WTC11 (cell line): Measurements from ENCODE around the gene RAB40B.

Experiments
- CBFB ChIP-seq: sonication (generic); formaldehyde crosslinking; IDR thresholded peaks from 2 replicates; pipeline ENCODE4 v1.8.1; 2022; ENCODE audit warnings: mild to moderate bottlenecking, low read depth, missing genetic modification reagents
- CTCF ChIP-seq: fragments of 200-600 bp; IDR thresholded peaks from 2 replicates; pipeline ENCODE4 v1.8.0; 2022; ENCODE audit warnings: antibody characterized with exemption
- E2F4 ChIP-seq: sonication (generic); formaldehyde crosslinking; IDR thresholded peaks from 2 replicates; pipeline ENCODE4 v1.8.1; 2022; ENCODE audit warnings: low read depth, mild to moderate bottlenecking, moderate library complexity, missing genetic modification reagents, borderline replicate concordance
- FOXP1 ChIP-seq: sonication (generic); formaldehyde crosslinking; IDR thresholded peaks from 2 replicates; pipeline ENCODE4 v1.8.0; 2022; ENCODE audit warnings: missing genetic modification reagents, mild to moderate bottlenecking, moderate library complexity, borderline replicate concordance
- GABPB1 ChIP-seq: sonication (generic); formaldehyde crosslinking; IDR thresholded peaks from 2 replicates; pipeline ENCODE4 v1.8.1; 2023; ENCODE audit warnings: mild to moderate bottlenecking, missing genetic modification reagents
- NR1H2 ChIP-seq: sonication (generic); formaldehyde crosslinking; IDR thresholded peaks from 2 replicates; pipeline ENCODE4 v1.9.0; 2021; ENCODE audit warnings: mild to moderate bottlenecking, moderate library complexity, missing genetic modification reagents
- TEAD4 ChIP-seq: sonication (generic); formaldehyde crosslinking; IDR thresholded peaks from 2 replicates; pipeline ENCODE4 v1.8.0; 2022; ENCODE audit warnings: mild to moderate bottlenecking, missing genetic modification reagents
- USF2 ChIP-seq: sonication (generic); formaldehyde crosslinking; IDR thresholded peaks from 2 replicates; pipeline ENCODE4 v1.8.1; 2023; ENCODE audit warnings: mild to moderate bottlenecking, missing genetic modification reagents, moderate library complexity
- TF ChIP-seq, protein P1 (sequence below): sonication (generic); formaldehyde crosslinking; IDR thresholded peaks from 2 replicates; pipeline ENCODE4 v1.8.1; 2023; ENCODE audit warnings: mild to moderate bottlenecking, missing genetic modification reagents, borderline replicate concordance

DNA sequence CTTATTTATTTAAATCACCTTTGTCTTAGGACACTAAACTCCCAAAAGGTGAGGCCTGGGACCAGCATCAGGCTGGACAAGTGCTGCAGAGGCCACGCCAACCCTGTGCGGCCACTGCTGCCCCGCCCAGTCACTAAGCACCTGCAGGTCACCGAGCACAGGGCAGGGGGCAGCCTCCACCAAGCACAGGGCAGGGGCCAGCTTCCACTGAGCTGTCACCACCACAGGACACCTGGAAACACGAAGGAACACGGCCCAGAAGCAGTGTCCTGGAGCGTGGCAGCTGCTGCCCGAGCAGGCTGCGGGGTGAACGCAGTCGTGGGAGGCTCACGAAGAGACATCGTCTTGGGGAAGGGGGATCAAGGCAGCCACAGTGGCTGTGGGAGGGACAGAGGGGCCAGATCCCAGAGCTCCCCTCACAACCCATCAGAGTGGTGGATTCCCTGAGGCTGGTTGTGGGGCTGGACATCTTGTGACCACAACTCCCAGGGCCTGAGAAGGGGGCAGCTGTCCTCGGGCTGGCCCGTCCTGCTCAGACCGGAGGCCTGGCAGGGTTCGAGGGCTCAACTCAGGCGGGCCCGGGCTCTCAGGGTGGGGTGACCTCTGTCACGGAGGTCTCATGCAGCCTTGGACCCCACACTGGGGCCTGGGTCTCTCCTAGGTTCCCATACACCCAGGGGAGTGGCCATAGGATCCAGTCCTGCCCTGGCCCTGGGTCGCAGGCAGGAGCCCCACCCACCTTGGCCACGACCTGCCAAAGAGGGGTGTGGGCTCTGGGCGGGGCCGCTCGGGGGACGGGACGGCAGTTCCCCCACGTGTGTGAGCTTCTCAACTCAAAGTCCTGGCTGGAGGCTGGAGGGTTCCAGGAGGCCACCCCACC, 18.7 kb downstream of the RAB40B start:
- no peak for TF ChIP-seq CBFB (CRISPR knock-in tag)
- TF ChIP-seq FOXP1 (CRISPR knock-in tag) = no peak
- no peak for TF ChIP-seq CTCF
- TF ChIP-seq NR1H2 (CRISPR knock-in tag) = no peak
- TF ChIP-seq USF2 (CRISPR knock-in tag) = no peak
- TF ChIP-seq E2F4 (CRISPR knock-in tag) = no peak
- no peak for TF ChIP-seq GABPB1 (CRISPR knock-in tag)
- TF ChIP-seq TEAD4 (CRISPR knock-in tag) = no peak
- TF ChIP-seq, protein P1, sequence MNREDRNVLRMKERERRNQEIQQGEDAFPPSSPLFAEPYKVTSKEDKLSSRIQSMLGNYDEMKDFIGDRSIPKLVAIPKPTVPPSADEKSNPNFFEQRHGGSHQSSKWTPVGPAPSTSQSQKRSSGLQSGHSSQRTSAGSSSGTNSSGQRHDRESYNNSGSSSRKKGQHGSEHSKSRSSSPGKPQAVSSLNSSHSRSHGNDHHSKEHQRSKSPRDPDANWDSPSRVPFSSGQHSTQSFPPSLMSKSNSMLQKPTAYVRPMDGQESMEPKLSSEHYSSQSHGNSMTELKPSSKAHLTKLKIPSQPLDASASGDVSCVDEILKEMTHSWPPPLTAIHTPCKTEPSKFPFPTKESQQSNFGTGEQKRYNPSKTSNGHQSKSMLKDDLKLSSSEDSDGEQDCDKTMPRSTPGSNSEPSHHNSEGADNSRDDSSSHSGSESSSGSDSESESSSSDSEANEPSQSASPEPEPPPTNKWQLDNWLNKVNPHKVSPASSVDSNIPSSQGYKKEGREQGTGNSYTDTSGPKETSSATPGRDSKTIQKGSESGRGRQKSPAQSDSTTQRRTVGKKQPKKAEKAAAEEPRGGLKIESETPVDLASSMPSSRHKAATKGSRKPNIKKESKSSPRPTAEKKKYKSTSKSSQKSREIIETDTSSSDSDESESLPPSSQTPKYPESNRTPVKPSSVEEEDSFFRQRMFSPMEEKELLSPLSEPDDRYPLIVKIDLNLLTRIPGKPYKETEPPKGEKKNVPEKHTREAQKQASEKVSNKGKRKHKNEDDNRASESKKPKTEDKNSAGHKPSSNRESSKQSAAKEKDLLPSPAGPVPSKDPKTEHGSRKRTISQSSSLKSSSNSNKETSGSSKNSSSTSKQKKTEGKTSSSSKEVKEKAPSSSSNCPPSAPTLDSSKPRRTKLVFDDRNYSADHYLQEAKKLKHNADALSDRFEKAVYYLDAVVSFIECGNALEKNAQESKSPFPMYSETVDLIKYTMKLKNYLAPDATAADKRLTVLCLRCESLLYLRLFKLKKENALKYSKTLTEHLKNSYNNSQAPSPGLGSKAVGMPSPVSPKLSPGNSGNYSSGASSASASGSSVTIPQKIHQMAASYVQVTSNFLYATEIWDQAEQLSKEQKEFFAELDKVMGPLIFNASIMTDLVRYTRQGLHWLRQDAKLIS = no peak
